Common myeloid progenitor, CD34-positive (primary cell): Measurements from ENCODE around the gene MFSD2A.
"Not testable (repeated sequence)": the region's sequence is repeated elsewhere in the genome, so short reads cannot be mapped to it uniquely, and the experiment has no call there.

Experiments
- CTCF ChIA-PET: fragments of 350-600 bp; sonication (Branson Sonifier 250); formaldehyde crosslinking; loops from one replicate; lab custom pipeline; 2021; ENCODE audit warnings: antibody characterized with exemption; lab: Charles Lee
- POLR2A ChIA-PET: fragments of 350-600 bp; sonication (Branson Sonifier 250); formaldehyde crosslinking; loops from one replicate; lab custom pipeline; 2021; ENCODE audit warnings: antibody characterized with exemption; lab: Charles Lee
- DNase-seq, 3 donors: peaks; one replicate each; pipeline versions ENCODE4 v3.0.0 to v3.0.0-alpha.2; 2013
- H3K27ac ChIP-seq, 2 experiments: 1 replicate in 1 of 2; 2 replicates in 1 of 2; pipeline ENCODE4 v1.7.0; 2013; ENCODE audit warnings: inconsistent platforms in 2 of 2, low read length in 2 of 2, mild to moderate bottlenecking in 2 of 2, low read depth in 1 of 2, moderate library complexity in 1 of 2; ENCODE audit not compliant: severe bottlenecking in 2 of 2, insufficient read depth in 1 of 2, poor library complexity in 1 of 2
- H3K27me3 ChIP-seq, 5 experiments: replicated peaks in 2 of 5; 1 replicate in 3 of 5; 2 replicates in 2 of 5; pipeline versions ENCODE4 v1.6.1 to v1.7.0; 2013; ENCODE audit warnings: low read length in 4 of 5, mild to moderate bottlenecking in 2 of 5, moderate library complexity in 2 of 5, inconsistent platforms in 1 of 5; ENCODE audit not compliant: insufficient read depth in 5 of 5, control insufficient read depth in 4 of 5
- H3K36me3 ChIP-seq, 4 experiments: 1 replicate in 2 of 4; 2 replicates in 2 of 4; pipeline versions ENCODE4 v1.6.1 to v1.7.0; 2013; ENCODE audit warnings: low read length in 3 of 4, control low read depth in 1 of 4, mild to moderate bottlenecking in 1 of 4; ENCODE audit not compliant: control insufficient read depth in 4 of 4, insufficient read depth in 4 of 4
- H3K4me1 ChIP-seq, 4 experiments: 1 replicate in 3 of 4; 2 replicates in 1 of 4; pipeline versions ENCODE4 v1.6.1 to v1.7.1; 2013; ENCODE audit warnings: low read length in 3 of 4, mild to moderate bottlenecking in 3 of 4, control low read depth in 1 of 4, inconsistent platforms in 1 of 4, moderate library complexity in 1 of 4; ENCODE audit not compliant: control insufficient read depth in 4 of 4, insufficient read depth in 4 of 4; ENCODE audit errors: control extremely low read depth in 1 of 4
- H3K4me3 ChIP-seq, 7 experiments: 1 replicate in 4 of 7; 2 replicates in 3 of 7; pipeline versions ENCODE4 v1.5.1 to v1.7.0; 2013; ENCODE audit warnings: mild to moderate bottlenecking in 7 of 7, low read length in 6 of 7, moderate library complexity in 6 of 7, inconsistent platforms in 2 of 7, low read depth in 2 of 7, control low read depth in 1 of 7; ENCODE audit not compliant: insufficient read depth in 4 of 7, control insufficient read depth in 1 of 7; ENCODE audit errors: extremely low read depth in 1 of 7
- H3K9me3 ChIP-seq, 5 experiments: 1 replicate in 4 of 5; 2 replicates in 1 of 5; pipeline versions ENCODE4 v1.6.1 to v1.7.1; 2013; ENCODE audit warnings: low read length in 4 of 5, mild to moderate bottlenecking in 2 of 5, inconsistent platforms in 1 of 5, low read depth in 1 of 5, moderate library complexity in 1 of 5; ENCODE audit not compliant: control insufficient read depth in 4 of 5, insufficient read depth in 2 of 5; ENCODE audit errors: control extremely low read depth in 1 of 5
- WGBS: methylation state at CpG from one replicate; pipeline ENCODE4 v1.1.5; 2013; ENCODE audit not compliant: insufficient coverage; 5-methylcytosine and 5-hydroxymethylcytosine counted together

Gene MFSD2A

DNA sequence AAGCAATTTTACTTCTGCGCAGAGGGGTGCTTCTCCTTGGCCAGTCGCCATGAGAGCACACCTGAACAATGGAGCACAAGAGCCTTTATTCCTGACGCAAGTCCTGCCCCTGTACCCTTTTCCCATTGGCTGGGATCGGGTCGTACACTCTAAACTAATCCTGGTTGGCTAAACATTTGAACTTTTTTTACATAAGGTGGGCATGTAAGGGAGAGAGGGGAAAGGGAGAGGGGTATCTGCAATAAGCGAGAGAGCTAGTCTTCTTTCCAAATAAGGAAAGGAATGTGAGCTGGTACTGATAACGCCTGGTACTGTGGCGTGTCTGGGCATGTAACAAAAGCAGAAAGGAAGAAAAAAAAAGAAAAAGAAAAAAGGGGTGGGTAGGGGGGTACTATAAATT, 21.8 kb downstream of the MFSD2A start:
- ChIA-PET POLR2A (no interaction called here), CTCF (interaction anchor here (1.0 to 16.1 kb wide), 2 partner anchors 55 to 159 kb away, joined by 3 to 274 read pairs; no protein-coding TSS in a partner anchor)
- Histone ChIP-seq H3K27me3 (no peaks in the 10 kb centered on the region), H3K4me3 (no peak overlapping the region), H3K36me3 (no peaks in the 10 kb centered on the region), H3K9me3 (no peaks in the 10 kb centered on the region), H3K27ac (no peak overlapping the region), H3K4me1 (peaks cover 0 to 7% (median 4%) of the 10 kb centered on the region in 4 experiments)
- WGBS = 100% methylated on average over 4 of the region's 8 CpGs
- DNase-seq = no peak

DNA sequence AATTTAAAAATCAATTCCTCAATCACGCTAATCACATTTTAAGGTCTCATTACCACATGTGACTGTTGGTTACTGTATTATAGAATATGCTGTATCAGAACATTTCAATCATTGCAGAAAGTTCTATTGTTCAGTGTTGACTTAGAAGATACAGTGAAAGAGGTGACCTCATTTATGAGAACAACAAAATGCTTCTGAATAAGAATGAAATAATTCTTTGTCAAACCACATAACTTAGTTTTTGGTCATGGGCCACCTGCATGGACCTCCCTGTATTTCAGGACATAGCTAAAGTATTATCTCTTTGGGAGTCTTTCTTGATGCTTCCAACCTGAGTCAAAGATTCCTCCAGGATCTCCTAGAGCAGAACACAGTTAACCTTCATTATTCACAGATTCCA, 22.3 kb downstream of the MFSD2A start:
- Histone ChIP-seq H3K9me3 (no peaks in the 10 kb centered on the region), H3K4me1 (peaks cover 0 to 7% (median 4%) of the 10 kb centered on the region in 4 experiments), H3K27ac (no peak overlapping the region), H3K36me3 (no peaks in the 10 kb centered on the region), H3K4me3 (no peak overlapping the region), H3K27me3 (no peaks in the 10 kb centered on the region)
- WGBS = no CpG with 5 or more reads among the region's 1 CpG
- no peak for DNase-seq
- POLR2A ChIA-PET = no interaction called here
- CTCF ChIA-PET = interaction anchor here (1.0 to 16.1 kb wide), 2 partner anchors 55 to 160 kb away, joined by 3 to 274 read pairs; no protein-coding TSS in a partner anchor

DNA sequence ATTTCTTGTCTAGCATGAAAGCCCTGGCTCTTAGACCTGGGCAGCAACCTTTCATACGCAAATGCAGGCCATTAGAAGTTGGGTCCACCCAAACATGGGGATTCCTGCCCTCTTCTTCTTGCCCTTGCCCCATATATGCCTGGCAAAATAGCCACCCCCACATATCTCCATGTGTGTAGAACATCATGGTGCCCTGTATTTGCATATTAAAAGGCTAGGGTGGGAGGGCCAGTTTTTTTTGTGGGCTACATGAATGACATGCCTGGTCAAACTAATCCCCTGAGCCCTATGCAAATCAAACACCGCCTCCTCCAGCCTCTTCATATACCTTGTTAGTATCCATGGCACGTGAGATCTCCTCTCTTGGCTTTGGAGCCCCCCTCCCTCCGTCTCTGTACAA, 24.7 kb downstream of the MFSD2A start:
- WGBS = 95% methylated on average over 4 of the region's 4 CpGs
- ChIA-PET POLR2A (no interaction called here), CTCF (interaction anchor here (1.1 kb wide), 1 partner anchor 161 kb away, joined by 3 read pairs; no protein-coding TSS in a partner anchor)

DNA sequence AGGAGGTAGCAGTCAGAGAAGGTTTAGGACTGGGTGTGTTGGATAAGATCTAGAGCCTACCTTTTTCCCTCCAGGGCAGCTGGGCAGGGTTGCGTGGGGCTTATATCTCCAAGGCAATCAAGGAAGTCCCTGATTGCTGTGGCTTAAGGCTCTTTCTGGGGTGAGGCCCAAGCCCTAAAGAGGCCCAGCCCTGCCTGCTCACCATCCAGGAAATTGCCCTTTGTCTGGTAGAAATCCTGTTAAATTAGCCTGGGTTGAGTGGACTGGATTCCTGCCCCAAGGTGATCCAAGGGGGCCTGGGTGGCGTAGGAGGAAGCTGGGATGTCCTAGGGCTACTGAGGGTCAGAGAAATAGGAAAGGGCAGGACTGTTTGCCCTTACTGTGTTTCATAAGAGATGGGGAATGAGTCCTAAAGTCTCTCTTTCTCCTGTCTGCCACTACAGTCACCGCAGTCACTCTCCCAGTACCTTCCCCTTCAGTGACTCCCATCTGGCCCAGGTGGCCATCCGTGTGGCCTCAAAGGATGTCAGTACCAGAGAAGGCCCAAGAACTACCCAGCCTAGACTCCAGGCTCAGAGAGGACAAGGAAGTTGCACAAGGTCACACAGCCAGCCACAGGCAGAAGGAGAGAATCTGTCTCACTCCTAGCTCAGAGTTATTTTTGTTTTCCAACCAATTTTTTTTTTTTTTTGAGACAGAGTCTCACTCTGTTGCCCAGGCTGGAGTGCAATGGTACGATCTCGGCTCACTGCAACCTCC, 25.8 kb downstream of the MFSD2A start:
- 76% methylated on average over 4 of the region's 6 CpGs for WGBS
- POLR2A ChIA-PET = no interaction called here

More for the DNA sequence above, 24.7 kb downstream of the MFSD2A start:
- no peak overlapping the region for H3K4me3 ChIP-seq
- DNase-seq = no peak
- no peaks in the 10 kb centered on the region for H3K9me3 ChIP-seq
- H3K27me3 ChIP-seq = no peaks in the 10 kb centered on the region
- no peaks in the 10 kb centered on the region for H3K36me3 ChIP-seq
- peaks cover 0 to 7% (median 3%) of the 10 kb centered on the region in 4 experiments for H3K4me1 ChIP-seq
- H3K27ac ChIP-seq = no peak overlapping the region

DNA sequence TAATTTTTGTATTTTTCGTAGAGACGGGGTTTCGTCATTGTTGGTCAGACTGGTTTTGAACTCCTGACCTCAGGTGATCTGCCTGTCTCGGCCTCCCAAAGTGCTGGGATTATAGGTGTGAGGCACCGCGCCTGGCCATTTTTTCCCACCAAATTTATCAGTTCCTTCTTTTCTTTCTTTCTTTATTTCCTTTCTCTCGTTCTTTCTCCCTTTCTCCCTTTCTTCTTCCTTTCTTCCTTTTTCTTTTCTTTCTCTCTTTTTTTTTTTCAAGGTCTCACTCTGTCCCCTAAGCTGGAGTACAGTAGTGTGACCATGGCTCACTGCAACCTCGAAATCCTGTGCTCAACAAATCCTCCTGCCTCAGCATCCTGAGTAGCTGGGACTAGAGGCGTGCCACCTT, 26.4 kb downstream of the MFSD2A start:
- DNase-seq = no peak
- Histone ChIP-seq H3K27ac (no peak overlapping the region), H3K4me3 (no peak overlapping the region), H3K36me3 (no peaks in the 10 kb centered on the region), H3K4me1 (peaks cover 0 to 7% (median 3%) of the 10 kb centered on the region in 4 experiments), H3K27me3 (no peaks in the 10 kb centered on the region), H3K9me3 (no peaks in the 10 kb centered on the region)
- CTCF ChIA-PET = interaction anchor here (0.8 kb wide), 1 partner anchor 66 kb away, joined by 3 read pairs; no protein-coding TSS in a partner anchor
- 96% methylated on average over 6 of the region's 9 CpGs for WGBS
- POLR2A ChIA-PET = no interaction called here

More for the DNA sequence above, 25.8 kb downstream of the MFSD2A start:
- peaks cover 0 to 7% (median 3%) of the 10 kb centered on the region in 4 experiments for H3K4me1 ChIP-seq
- DNase-seq = no peak
- H3K9me3 ChIP-seq = no peaks in the 10 kb centered on the region
- no peaks in the 10 kb centered on the region for H3K36me3 ChIP-seq
- no peak overlapping the region for H3K4me3 ChIP-seq
- H3K27ac ChIP-seq = no peak overlapping the region
- CTCF ChIA-PET = no interaction called here
- H3K27me3 ChIP-seq = no peaks in the 10 kb centered on the region

DNA sequence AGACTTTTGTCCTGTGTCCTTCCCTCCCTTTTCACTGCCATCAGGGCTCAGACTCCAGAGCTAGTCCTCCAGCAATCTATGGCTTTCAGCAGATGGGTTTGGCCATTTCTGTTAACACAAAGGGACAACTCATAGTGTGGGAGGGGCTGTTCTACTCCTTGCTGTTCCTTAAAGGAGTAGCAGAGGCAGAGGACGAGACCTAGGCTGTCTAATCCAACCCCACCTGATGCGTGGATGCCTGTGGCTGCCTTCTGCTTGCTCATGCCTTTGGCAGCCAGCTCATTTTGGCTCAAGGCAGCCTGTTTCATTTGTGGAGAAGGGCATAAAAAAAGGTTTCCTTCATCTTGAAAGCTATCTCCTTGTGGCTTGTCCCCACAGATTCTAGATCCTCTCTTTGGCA, 27.0 kb downstream of the MFSD2A start:
- POLR2A ChIA-PET = no interaction called here
- no peaks in the 10 kb centered on the region for H3K27me3 ChIP-seq
- WGBS = 100% methylated on average over 1 of the region's 2 CpGs

DNA sequence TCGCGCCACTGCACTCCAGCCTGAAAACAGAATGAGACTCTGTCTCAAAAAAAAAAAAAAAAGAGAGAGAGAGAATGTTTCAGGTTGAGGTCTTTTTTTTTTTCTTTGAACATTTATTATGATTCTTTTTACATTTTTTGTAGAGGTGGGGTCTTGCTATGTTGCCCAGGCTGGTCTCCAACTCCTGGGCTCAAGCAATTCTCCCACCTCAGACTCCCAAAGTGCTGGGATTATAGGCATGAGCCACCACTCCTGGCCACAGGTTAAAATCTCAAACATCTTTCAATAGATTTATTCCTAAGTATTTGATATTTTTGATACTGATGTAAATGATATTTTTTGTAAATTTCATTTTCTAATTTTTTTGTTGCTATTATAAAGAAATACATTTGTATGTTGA, 29.5 kb downstream of the MFSD2A start:
- POLR2A ChIA-PET, H3K4me1 ChIP-seq, H3K27ac ChIP-seq, DNase-seq, H3K27me3 ChIP-seq, H3K9me3 ChIP-seq, H3K36me3 ChIP-seq, H3K4me3 ChIP-seq: not testable (repeated sequence)
- no CpG with 5 or more reads among the region's 2 CpGs for WGBS
- CTCF ChIA-PET = interaction anchor here (0.7 to 1.4 kb wide), 3 partner anchors 42 to 46 kb away, joined by 3 read pairs; no protein-coding TSS in a partner anchor

More for the DNA sequence above, 27.0 kb downstream of the MFSD2A start:
- peaks cover 0 to 7% (median 3%) of the 10 kb centered on the region in 4 experiments for H3K4me1 ChIP-seq
- H3K36me3 ChIP-seq = no peaks in the 10 kb centered on the region
- H3K27ac ChIP-seq = no peak overlapping the region
- no peak for DNase-seq
- no peak overlapping the region for H3K4me3 ChIP-seq
- CTCF ChIA-PET = interaction anchor here (0.8 kb wide), 1 partner anchor 67 kb away, joined by 3 read pairs; no protein-coding TSS in a partner anchor
- no peaks in the 10 kb centered on the region for H3K9me3 ChIP-seq
